ENCODE measurements around the gene GABRP. TPM values are rescaled to one million over a fixed set of nuclear protein-coding genes. Genes with fewer than 3 reads are reported as not detected.

GABRP gene
- total RNA-seq, 4 donors from 2014 or later = 0.88 to 7.7 (median 1.2) TPM; not detected in 1

GRCh38 chr5:170782438-170782837 is 1.1 kb upstream of the GABRP start:
- intact Hi-C loops (cut with DNase I; ENCODE audit: low total_unique reads) = no loop called here
- H3K27ac ChIP-seq = no peak overlapping the region
- H3K36me3 ChIP-seq = no peaks in the 10 kb centered on the region
- no peak for DNase-seq
- H3K4me1 ChIP-seq = no peaks in the 10 kb centered on the region
- no peaks in the 10 kb centered on the region for H3K9me3 ChIP-seq
- TF ChIP-seq POLR2A (IDR thresholded peaks at IDR 0.05) = no peak
- TF ChIP-seq CTCF (IDR thresholded peaks at IDR 0.05) = no peak
- H3K4me3 ChIP-seq = no peak overlapping the region
- H3K27me3 ChIP-seq = no peaks in the 10 kb centered on the region

DNA sequence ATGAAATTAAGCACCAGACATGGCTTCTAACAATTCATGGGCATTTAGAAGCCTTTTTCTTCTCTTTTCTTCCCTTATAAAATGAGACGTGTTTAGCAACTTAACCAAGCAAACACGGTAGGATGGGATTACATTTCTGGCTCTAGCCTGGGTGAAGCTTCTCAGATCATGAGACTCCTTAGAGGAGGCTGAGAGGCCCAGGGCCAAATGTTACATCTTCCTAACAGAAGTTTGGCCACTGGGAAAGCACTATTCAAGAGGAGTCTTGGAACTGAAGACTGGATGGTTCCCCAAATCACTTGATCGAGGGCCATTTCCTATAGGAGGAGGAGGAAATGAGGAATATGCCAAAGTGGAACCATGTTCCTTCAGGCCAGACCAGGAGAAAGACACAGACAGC is 1.9 kb downstream of the GABRP start:
- intact Hi-C loops (cut with DNase I; ENCODE audit: low total_unique reads) = no loop called here
- no peak overlapping the region for H3K4me3 ChIP-seq

DNA sequence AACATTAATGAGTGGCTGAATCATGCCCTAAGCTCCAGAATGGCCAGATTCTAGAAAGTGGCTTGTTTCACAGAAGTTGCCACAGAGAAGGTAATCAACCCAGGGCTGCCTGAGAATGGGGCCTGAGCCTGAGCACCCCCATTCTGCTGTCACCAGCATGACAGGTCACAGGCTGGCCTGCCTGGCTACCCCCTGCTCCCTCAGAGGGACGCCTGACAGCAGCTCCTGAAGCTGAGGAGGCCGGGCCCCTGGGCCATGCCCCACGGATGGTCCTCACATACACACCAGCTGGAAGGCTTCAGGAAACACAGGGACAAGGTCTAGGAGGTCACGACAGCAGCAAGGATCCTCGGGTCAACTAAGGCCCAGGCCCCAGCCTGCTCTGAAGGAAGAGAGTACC is 3.7 kb downstream of the GABRP start:
- DNase-seq = no peak
- H3K27me3 ChIP-seq = no peaks in the 10 kb centered on the region
- intact Hi-C loops (cut with DNase I; ENCODE audit: low total_unique reads) = no loop called here
- H3K4me3 ChIP-seq = no peak overlapping the region
- no peaks in the 10 kb centered on the region for H3K36me3 ChIP-seq
- H3K4me1 ChIP-seq = no peaks in the 10 kb centered on the region
- no peaks in the 10 kb centered on the region for H3K9me3 ChIP-seq
- no peak for TF ChIP-seq POLR2A (IDR thresholded peaks at IDR 0.05)
- no peak for TF ChIP-seq CTCF (IDR thresholded peaks at IDR 0.05)
- H3K27ac ChIP-seq = no peak overlapping the region

More for the DNA sequence above, 1.9 kb downstream of the GABRP start:
- TF ChIP-seq POLR2A (IDR thresholded peaks at IDR 0.05) (no peak), CTCF (IDR thresholded peaks at IDR 0.05) (no peak)
- Histone ChIP-seq H3K9me3 (no peaks in the 10 kb centered on the region), H3K27ac (no peak overlapping the region), H3K4me1 (no peaks in the 10 kb centered on the region), H3K36me3 (no peaks in the 10 kb centered on the region), H3K27me3 (no peaks in the 10 kb centered on the region)
- no peak for DNase-seq

GRCh38 chr5:170788626-170789304 is 5.2 kb downstream of the GABRP start:
- intact Hi-C loops (cut with DNase I; ENCODE audit: low total_unique reads) = no loop called here
- H3K36me3 ChIP-seq = no peaks in the 10 kb centered on the region

More at GRCh38 chr5:170788626-170789304, 5.2 kb downstream of the GABRP start:
- DNase-seq = no peak
- no peak overlapping the region for H3K27ac ChIP-seq
- H3K27me3 ChIP-seq = no peaks in the 10 kb centered on the region
- TF ChIP-seq CTCF (IDR thresholded peaks at IDR 0.05) (no peak), POLR2A (IDR thresholded peaks at IDR 0.05) (no peak)
- H3K9me3 ChIP-seq = no peaks in the 10 kb centered on the region
- H3K4me1 ChIP-seq = no peaks in the 10 kb centered on the region
- no peak overlapping the region for H3K4me3 ChIP-seq

Data from uterus (tissue), 4 donors.